Loucy (cell line): ENCODE results near the gene CENPP.

ENCODE experiments used
- CTCF ChIP-seq: fragments of 200-600 bp; sonication (generic); conservative IDR thresholded peaks from 2 replicates; pipeline ENCODE4 v1.5.1; 2014; ENCODE audit warnings: mild to moderate bottlenecking, antibody characterized with exemption, low read length
- EZH2phosphoT487 ChIP-seq: fragments of 200-600 bp; IDR thresholded peaks from 2 replicates; pipeline ENCODE4 v1.6.1; 2018; ENCODE audit warnings: antibody characterized with exemption, mild to moderate bottlenecking, moderate library complexity, borderline replicate concordance

- no peak for TF ChIP-seq EZH2phosphoT487
- no peak for TF ChIP-seq CTCF
Measured at GRCh38 chr9:92603990-92604389, 278.2 kb downstream of the CENPP start.
